GM18498 (cell line): Measurements from ENCODE around the gene DONSON.
"Not testable (repeated sequence)": the region's sequence is repeated elsewhere in the genome, so short reads cannot be mapped to it uniquely, and the experiment has no call there.

Source experiments
- ATAC-seq: cut with Tn5 transposase; IDR thresholded peaks from one replicate; pipeline ENCODE4 v1.9.1; 2021; ENCODE audit warnings: mild to moderate bottlenecking, moderate library complexity; ENCODE audit not compliant: unreplicated experiment

Gene DONSON

DNA sequence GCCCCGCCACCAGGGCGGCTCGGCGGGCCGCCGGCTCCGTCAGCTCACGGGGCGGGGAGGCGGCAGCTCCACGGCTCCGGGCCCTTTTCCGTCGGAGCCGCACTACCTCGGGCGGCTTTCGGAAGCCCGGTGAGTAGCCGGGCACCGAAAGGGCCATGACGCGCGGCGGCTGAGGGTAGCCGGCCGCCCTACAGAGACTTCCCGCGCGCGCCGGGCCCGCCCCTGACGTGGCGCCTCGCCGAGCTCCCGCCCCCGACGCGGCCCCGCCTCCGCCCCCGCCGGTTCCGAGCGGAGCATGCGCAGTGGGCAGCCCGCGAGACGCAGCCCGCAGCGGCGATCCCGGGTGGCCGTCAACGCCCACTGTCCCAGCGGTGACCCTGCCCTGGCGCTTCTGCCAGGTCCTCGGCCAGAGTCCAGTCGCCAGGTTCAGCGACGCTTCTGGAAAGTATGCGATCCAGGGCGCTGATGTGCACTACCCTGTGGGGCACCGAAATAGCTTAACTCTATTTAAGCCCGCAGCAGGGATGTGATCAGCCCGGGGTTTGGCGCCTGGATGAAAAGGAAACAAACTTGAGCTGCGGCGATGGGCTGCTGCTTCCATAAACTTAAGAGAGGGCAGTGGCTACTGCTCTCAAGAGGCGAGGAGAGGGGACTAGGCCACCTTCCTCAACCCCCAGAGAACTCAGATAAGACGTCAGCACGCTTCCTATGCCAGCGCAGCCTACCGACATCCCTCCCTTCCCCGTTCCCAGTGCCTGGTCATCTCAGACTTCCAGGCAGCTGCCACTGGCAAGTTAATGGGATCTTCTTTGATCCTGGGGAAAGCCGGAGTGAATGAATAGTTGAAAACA, at the start of gene DONSON:
Gene DONSON, minus strand, starts transcription at position 200 of the 851 bp plus-strand sequence. Its CDS starts 43 bp downstream, at position 157.
- ATAC-seq, result peak; percentile 94

DNA sequence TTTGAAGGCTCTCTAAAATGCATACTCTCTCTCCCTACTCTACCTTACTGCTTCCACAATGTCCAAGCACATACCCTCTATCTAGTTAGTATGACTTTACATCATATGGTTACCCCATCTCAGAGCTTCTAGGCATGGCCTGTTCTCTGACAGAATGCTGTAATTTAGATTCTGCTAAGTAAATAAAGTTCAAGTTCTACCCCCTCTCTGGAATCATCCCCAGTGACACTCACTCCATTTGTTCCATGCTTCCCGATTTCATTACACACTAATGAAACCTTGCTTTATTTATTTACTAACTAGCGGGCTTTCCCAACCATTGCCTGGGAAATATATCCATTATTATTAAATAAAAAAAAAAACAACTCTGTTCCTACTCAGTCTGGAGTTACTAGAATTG, 45.8 kb upstream of the DONSON start:
- ATAC-seq, result no peak

DNA sequence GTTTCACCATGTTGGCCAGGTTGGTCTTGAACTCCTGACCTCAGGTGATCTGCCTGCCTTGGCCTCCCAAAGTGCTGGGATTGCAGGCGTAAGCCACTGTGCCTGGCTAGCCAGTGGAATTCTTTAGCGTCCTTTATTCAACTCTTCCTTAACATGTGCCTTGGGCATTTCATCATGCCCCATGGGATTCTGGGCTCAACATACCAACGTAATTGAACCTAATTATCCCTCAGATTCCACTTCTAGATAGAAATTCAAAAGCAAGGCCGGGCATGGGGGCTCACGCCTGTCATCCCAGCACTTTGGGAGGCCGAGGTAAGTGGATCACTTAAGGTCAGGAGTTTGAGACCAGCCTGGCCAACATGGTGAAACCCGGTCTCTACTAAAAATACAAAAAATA, 37.7 kb upstream of the DONSON start:
- not testable (repeated sequence) for ATAC-seq

- no peak for ATAC-seq
These were observed 33.8 kb upstream of the DONSON start for GRCh38 chr21:33622253-33622652.

- ATAC-seq, result no peak
These were observed 31.2 kb upstream of the DONSON start for GRCh38 chr21:33619726-33620125.

DNA sequence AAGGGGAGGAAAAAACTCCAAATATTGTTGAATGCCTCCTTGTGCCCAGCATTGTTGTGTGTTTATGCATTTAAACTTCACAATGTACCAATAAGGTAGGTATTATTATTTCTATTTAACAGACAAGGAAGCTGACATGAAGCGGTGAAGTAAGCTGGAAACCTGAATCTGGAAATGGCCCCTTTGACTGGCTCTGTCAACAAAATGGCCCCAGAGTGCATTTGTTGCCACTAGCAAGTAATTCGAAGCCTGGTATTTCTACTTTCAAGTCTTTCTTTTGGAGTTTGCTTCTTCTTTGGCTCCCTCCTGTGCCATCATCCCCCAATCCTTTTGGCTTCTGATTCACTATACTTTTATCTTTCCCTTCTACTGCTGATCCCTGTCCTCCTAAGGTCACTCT, 29.9 kb upstream of the DONSON start:
- ATAC-seq, result no peak

DNA sequence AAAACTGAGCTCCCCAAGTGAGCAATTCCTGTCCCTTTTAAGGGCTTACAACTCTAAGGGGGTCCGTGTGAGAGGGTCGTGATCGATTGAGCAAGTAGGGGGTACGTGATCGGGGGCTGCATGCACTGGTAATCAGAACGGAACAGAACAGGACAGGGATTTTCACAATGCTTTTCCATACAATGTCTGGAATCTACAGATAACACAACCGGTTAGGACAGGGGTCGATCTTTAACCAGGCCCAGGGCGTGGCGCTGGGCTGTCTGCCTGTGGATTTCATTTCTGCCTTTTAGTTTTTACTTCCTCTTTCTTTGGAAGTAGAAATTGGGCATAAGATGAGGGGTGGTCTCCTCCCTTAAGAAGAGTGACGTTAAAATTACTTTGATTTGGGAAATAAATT, 29.1 kb upstream of the DONSON start:
- ATAC-seq, result not testable (repeated sequence)

DNA sequence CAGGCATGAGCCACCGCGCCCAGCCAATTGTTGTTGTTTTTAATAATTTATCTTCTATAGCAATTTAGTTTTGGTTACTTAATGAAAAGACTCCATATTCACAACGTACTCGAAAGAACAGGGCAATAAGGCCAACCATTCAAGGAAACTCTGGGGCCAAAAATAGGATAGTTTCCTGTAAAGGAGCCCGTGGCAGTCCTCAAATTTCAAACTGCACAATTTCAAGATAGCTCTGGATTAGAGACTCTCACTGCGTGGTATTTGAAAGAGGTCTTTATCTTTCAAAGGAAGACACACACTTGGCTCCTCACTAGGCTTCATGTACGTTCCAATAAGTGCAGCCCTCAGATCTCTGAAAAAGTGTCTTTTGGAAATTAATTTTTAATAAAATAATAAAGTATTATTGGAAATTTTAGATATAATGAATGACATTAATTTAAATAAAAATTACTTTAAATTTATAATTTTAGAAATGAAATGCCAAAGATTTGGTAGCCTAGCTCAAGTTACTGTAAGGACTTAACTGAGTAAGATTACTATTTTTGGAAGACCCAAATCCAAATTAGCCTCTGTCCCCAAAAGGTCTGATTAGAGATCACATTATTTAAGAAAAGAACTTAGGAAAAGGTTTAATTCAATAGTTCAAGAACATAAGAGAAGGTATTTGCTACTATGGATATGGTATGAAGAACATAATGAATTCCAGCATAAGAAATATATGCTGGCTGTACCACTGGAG, 22.7 kb upstream of the DONSON start:
- ATAC-seq, result no peak

- ATAC-seq, result no peak
These were observed 20.1 kb upstream of the DONSON start for GRCh38 chr21:33608559-33608958.

DNA sequence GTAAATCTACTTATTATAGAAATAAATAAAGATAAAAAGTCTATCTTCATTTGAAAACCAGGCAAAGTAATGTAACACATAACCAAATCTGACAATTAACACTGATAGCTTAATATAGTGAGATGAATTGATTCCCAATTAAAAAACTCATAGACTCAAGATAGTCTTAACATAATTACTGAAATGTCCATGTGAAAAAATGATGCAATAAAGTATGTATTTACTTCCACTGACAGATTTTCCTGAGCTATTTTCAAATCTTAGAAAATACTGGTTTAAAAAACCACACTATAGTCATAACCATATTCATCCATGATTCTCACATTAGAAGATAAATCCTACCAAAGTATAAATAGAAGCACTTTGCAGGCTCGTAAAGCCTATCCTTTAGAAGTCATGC, 9.6 kb upstream of the DONSON start:
- ATAC-seq, result no peak

GRCh38 chr21:33587792-33588484, 546 bp downstream of the DONSON start:
- ATAC-seq, result peak; percentile 60

- ATAC-seq, result no peak
These were observed 1.6 kb downstream of the DONSON start for GRCh38 chr21:33586927-33587326.

DNA sequence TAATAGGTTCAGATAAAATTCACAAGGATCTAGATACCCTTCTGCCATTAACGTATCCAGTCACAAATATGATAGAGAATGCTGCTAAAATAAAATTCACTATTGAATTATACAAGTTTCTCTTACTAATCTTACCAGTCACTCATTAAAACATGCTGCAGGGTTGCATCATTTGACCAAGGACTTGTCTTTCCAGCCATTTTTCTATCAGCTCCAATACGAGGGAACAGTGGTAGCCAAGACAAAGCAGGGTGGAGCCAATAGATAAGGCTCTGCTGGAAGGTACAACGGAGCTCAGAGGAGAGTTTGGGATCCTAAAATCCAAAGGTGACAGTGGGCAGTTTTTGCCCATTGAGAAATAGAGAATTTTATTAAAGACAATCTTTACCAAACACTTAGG, 4.0 kb downstream of the DONSON start:
- no peak for ATAC-seq

- no peak for ATAC-seq
These were observed 9.4 kb downstream of the DONSON start for GRCh38 chr21:33578959-33579542.

GRCh38 chr21:33578214-33578613, 10.3 kb downstream of the DONSON start:
- ATAC-seq, result no peak

GRCh38 chr21:33576741-33577141, 11.7 kb downstream of the DONSON start:
- not testable (repeated sequence) for ATAC-seq

GRCh38 chr21:33572350-33572749, 16.1 kb downstream of the DONSON start:
- no peak for ATAC-seq

GRCh38 chr21:33569991-33570390, 18.5 kb downstream of the DONSON start:
- no peak for ATAC-seq

DNA sequence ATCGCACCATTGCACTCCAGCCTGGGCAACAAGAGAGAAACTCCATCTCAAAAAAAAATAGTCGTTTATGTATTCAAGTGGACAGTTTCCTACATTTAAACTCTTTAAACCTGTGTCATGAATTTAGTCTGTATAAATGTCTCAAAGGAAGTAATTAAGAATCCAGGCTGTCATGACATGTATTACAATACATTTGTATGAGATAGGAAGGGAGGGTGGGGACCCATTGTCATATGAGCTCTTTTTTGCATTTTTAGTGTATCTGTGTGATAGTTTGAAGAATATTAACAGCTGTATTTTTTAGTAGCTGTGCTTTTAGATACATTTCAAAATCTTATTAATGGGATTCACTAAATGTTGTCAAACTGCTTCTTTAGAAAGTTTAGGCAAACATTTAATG, 20.0 kb downstream of the DONSON start:
- no peak for ATAC-seq

- no peak for ATAC-seq
These were observed 20.6 kb downstream of the DONSON start for GRCh38 chr21:33567914-33568313.

DNA sequence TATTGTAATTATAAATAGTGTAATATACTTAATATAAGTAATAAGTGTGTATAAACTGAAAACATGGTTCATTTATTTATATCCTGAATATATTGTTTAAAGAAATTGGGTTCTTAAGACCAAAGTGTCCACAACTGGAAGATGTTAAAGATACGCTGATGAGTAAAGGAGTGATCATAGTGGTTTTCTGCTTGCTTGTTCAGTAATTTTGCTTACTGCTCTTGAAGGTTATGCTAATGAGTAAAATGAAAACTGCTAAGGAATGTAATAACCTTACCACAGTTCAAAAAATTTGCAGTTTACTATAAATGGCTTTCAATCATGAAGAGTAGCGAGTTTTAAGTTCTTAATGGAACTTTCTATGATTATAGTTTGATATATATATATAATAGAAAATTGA, 22.0 kb downstream of the DONSON start:
- no peak for ATAC-seq
